Skeletal muscle tissue (tissue), 4 donors: ENCODE measurements around the gene SSTR5. TPM values are rescaled to one million over a fixed set of nuclear protein-coding genes. Genes with fewer than 3 reads are reported as not detected.

ENCODE experiments used
- H3K27ac ChIP-seq: one replicate; pipeline ENCODE4 v1.7.0; 2013; ENCODE audit warnings: mild to moderate bottlenecking, low read depth, low read length, inconsistent platforms
- H3K27me3 ChIP-seq, 3 donors: one replicate each; pipeline ENCODE4 v1.7.0; 2013; ENCODE audit warnings: low read length in 3 of 3; ENCODE audit not compliant: control insufficient read depth in 3 of 3, insufficient read depth in 3 of 3
- H3K36me3 ChIP-seq, 3 donors: one replicate each; pipeline ENCODE4 v1.7.0; 2013; ENCODE audit warnings: low read length in 3 of 3; ENCODE audit not compliant: control insufficient read depth in 3 of 3, insufficient read depth in 3 of 3
- H3K4me1 ChIP-seq, 3 donors: one replicate each; pipeline ENCODE4 v1.7.0; 2013; ENCODE audit warnings: low read length in 3 of 3, mild to moderate bottlenecking in 3 of 3; ENCODE audit not compliant: control insufficient read depth in 3 of 3, insufficient read depth in 3 of 3
- H3K4me3 ChIP-seq, 3 donors: one replicate each; pipeline ENCODE4 v1.7.0; 2013; ENCODE audit warnings: low read length in 3 of 3
- H3K9ac ChIP-seq, 3 donors: one replicate each; pipeline ENCODE4 v1.7.0; 2013; ENCODE audit warnings: low read length in 3 of 3, mild to moderate bottlenecking in 3 of 3, moderate library complexity in 2 of 3, low read depth in 1 of 3
- H3K9me3 ChIP-seq, 3 donors: one replicate each; pipeline ENCODE4 v1.7.0; 2013; ENCODE audit warnings: low read length in 3 of 3; ENCODE audit not compliant: control insufficient read depth in 3 of 3
- total RNA-seq: library from RNA; depleted of rRNA; stranded (reverse); fragments of >200 nt; gene quantifications from one replicate; pipeline ENCODE4 v1.2.3, GENCODE V29; 2014
- donor health status: Osteomylitis.

SSTR5 gene
- total RNA-seq, 1 donor from 2014 or later, result not detected

- H3K27me3 ChIP-seq, result peaks cover 19 to 46% (median 28%) of the 10 kb centered on the region in 3 donors
- H3K4me1 ChIP-seq, result peaks cover 0 to 3% (median 0%) of the 10 kb centered on the region in 3 donors
- H3K9me3 ChIP-seq, result no peaks in the 10 kb centered on the region
- H3K36me3 ChIP-seq, result no peaks in the 10 kb centered on the region
- H3K9ac ChIP-seq, result no peak overlapping the region
- H3K27ac ChIP-seq, result no peak overlapping the region
- no peak overlapping the region for H3K4me3 ChIP-seq
Observed at GRCh38 chr16:1060416-1061340, 11.9 kb upstream of the SSTR5 start.

- no peaks in the 10 kb centered on the region for H3K36me3 ChIP-seq
- peaks cover 0 to 1% (median 0%) of the 10 kb centered on the region in 3 donors for H3K4me1 ChIP-seq
- H3K9me3 ChIP-seq, result no peaks in the 10 kb centered on the region
- H3K27me3 ChIP-seq, result peaks cover 25 to 52% (median 39%) of the 10 kb centered on the region in 3 donors
- H3K9ac ChIP-seq, result no peak overlapping the region
- no peak overlapping the region for H3K4me3 ChIP-seq
- H3K27ac ChIP-seq, result no peak overlapping the region
Observed at GRCh38 chr16:1061769-1062505, 10.6 kb upstream of the SSTR5 start.

- Histone ChIP-seq H3K4me1 (no peaks in the 10 kb centered on the region), H3K4me3 (no peak overlapping the region), H3K9ac (no peak overlapping the region), H3K27ac (no peak overlapping the region), H3K27me3 (peaks cover 32 to 59% (median 45%) of the 10 kb centered on the region in 3 donors), H3K36me3 (no peaks in the 10 kb centered on the region), H3K9me3 (no peaks in the 10 kb centered on the region)
Observed at GRCh38 chr16:1062895-1063294, 9.7 kb upstream of the SSTR5 start.

- peaks cover 40 to 68% (median 53%) of the 10 kb centered on the region in 3 donors for H3K27me3 ChIP-seq
- no peak overlapping the region for H3K27ac ChIP-seq
- no peak overlapping the region for H3K9ac ChIP-seq
- H3K4me1 ChIP-seq, result no peaks in the 10 kb centered on the region
- no peaks in the 10 kb centered on the region for H3K9me3 ChIP-seq
- no peak overlapping the region for H3K4me3 ChIP-seq
- no peaks in the 10 kb centered on the region for H3K36me3 ChIP-seq
Observed at GRCh38 chr16:1063728-1064127, 8.8 kb upstream of the SSTR5 start.

- no peaks in the 10 kb centered on the region for H3K9me3 ChIP-seq
- H3K27ac ChIP-seq, result no peak overlapping the region
- H3K36me3 ChIP-seq, result no peaks in the 10 kb centered on the region
- no peak overlapping the region for H3K4me3 ChIP-seq
- H3K27me3 ChIP-seq, result peaks cover 57 to 83% (median 71%) of the 10 kb centered on the region in 3 donors
- no peaks in the 10 kb centered on the region for H3K4me1 ChIP-seq
- no peak overlapping the region for H3K9ac ChIP-seq
Observed at GRCh38 chr16:1065469-1066128, 6.9 kb upstream of the SSTR5 start.

- Histone ChIP-seq H3K4me1 (no peaks in the 10 kb centered on the region), H3K9me3 (no peaks in the 10 kb centered on the region), H3K27ac (no peak overlapping the region), H3K4me3 (no peak overlapping the region), H3K27me3 (peaks cover 65 to 93% (median 82%) of the 10 kb centered on the region in 3 donors), H3K9ac (no peak overlapping the region), H3K36me3 (no peaks in the 10 kb centered on the region)
Observed at GRCh38 chr16:1066584-1067172, 5.9 kb upstream of the SSTR5 start.

GRCh38 chr16:1067629-1068028, 4.9 kb upstream of the SSTR5 start:
- Histone ChIP-seq H3K36me3 (no peaks in the 10 kb centered on the region), H3K9me3 (no peaks in the 10 kb centered on the region), H3K4me3 (no peak overlapping the region), H3K27ac (no peak overlapping the region), H3K4me1 (no peaks in the 10 kb centered on the region), H3K9ac (no peak overlapping the region), H3K27me3 (peaks cover 69 to 92% (median 87%) of the 10 kb centered on the region in 3 donors)

- peaks cover 65 to 89% (median 86%) of the 10 kb centered on the region in 3 donors for H3K27me3 ChIP-seq
Observed at GRCh38 chr16:1068451-1068850, 4.1 kb upstream of the SSTR5 start.

GRCh38 chr16:1069154-1069553, 3.4 kb upstream of the SSTR5 start:
- H3K27ac ChIP-seq, result no peak overlapping the region
- H3K36me3 ChIP-seq, result no peaks in the 10 kb centered on the region
- no peaks in the 10 kb centered on the region for H3K9me3 ChIP-seq
- peaks cover 72 to 89% (median 89%) of the 10 kb centered on the region in 3 donors for H3K27me3 ChIP-seq
- H3K4me1 ChIP-seq, result no peaks in the 10 kb centered on the region
- H3K4me3 ChIP-seq, result no peak overlapping the region
- no peak overlapping the region for H3K9ac ChIP-seq

More at GRCh38 chr16:1068451-1068850, 4.1 kb upstream of the SSTR5 start:
- H3K4me3 ChIP-seq, result no peak overlapping the region
- H3K9me3 ChIP-seq, result no peaks in the 10 kb centered on the region
- H3K9ac ChIP-seq, result no peak overlapping the region
- no peak overlapping the region for H3K27ac ChIP-seq
- H3K36me3 ChIP-seq, result no peaks in the 10 kb centered on the region
- no peaks in the 10 kb centered on the region for H3K4me1 ChIP-seq
